ENCODE results near the gene MYO5C. TPM values are rescaled to one million over a fixed set of nuclear protein-coding genes. Genes with fewer than 3 reads are reported as not detected.

MYO5C gene
- total and polyA plus RNA-seq, 2 of the 13 experiments (the other 11 are each of a cell fraction or from before 2014, with no cell fraction given), result 15.7 to 23.7 TPM

GRCh38 chr15:52220251-52220650 lies 75.4 kb downstream of the MYO5C start (continued):
- TF ChIP-seq RFX3 (CRISPR knock-in tag; IDR thresholded peaks at IDR 0.05), result no peak
- TF ChIP-seq, protein P1, sequence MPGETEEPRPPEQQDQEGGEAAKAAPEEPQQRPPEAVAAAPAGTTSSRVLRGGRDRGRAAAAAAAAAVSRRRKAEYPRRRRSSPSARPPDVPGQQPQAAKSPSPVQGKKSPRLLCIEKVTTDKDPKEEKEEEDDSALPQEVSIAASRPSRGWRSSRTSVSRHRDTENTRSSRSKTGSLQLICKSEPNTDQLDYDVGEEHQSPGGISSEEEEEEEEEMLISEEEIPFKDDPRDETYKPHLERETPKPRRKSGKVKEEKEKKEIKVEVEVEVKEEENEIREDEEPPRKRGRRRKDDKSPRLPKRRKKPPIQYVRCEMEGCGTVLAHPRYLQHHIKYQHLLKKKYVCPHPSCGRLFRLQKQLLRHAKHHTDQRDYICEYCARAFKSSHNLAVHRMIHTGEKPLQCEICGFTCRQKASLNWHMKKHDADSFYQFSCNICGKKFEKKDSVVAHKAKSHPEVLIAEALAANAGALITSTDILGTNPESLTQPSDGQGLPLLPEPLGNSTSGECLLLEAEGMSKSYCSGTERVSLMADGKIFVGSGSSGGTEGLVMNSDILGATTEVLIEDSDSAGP (CRISPR knock-in tag; IDR thresholded peaks at IDR 0.05; ENCODE audit: borderline replicate concordance), result no peak
- TF ChIP-seq ZNF784 (CRISPR knock-in tag; IDR thresholded peaks at IDR 0.05; ENCODE audit: borderline replicate concordance), result no peak
- no peak for TF ChIP-seq MBD4 (IDR thresholded peaks at IDR 0.05; ENCODE audit: borderline replicate concordance, low read length)
- no peak for TF ChIP-seq MEIS1 (CRISPR knock-in tag; IDR thresholded peaks at IDR 0.05; ENCODE audit: borderline replicate concordance)
- TF ChIP-seq SOX13 (IDR thresholded peaks at IDR 0.05), result no peak
- TF ChIP-seq SOX13 (CRISPR knock-in tag; conservative IDR thresholded peaks at IDR 0.05 in 1 of 2, IDR thresholded peaks at IDR 0.05 in 1 of 2), result no peak
- TF ChIP-seq, protein P2, sequence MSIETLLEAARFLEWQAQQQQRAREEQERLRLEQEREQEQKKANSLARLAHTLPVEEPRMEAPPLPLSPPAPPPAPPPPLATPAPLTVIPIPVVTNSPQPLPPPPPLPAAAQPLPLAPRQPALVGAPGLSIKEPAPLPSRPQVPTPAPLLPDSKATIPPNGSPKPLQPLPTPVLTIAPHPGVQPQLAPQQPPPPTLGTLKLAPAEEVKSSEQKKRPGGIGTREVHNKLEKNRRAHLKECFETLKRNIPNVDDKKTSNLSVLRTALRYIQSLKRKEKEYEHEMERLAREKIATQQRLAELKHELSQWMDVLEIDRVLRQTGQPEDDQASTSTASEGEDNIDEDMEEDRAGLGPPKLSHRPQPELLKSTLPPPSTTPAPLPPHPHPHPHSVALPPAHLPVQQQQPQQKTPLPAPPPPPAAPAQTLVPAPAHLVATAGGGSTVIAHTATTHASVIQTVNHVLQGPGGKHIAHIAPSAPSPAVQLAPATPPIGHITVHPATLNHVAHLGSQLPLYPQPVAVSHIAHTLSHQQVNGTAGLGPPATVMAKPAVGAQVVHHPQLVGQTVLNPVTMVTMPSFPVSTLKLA (IDR thresholded peaks at IDR 0.05), result no peak
- no peak for TF ChIP-seq THYN1 (CRISPR knock-in tag; IDR thresholded peaks at IDR 0.05; ENCODE audit: borderline replicate concordance, low read depth)

- Histone ChIP-seq H3K79me2 (ENCODE audit: insufficient read depth, low read length) (no peaks in the 10 kb centered on the region), H3K27ac (ENCODE audit: extremely low read length, insufficient read depth, low read length) (no peak overlapping the region), H3K4me2 (ENCODE audit: low read depth, low read length) (no peak overlapping the region), H4K20me1 (ENCODE audit: insufficient read depth, low read length) (no peaks in the 10 kb centered on the region), H3K4me1 (ENCODE audit: insufficient read depth, low read length) (no peaks in the 10 kb centered on the region), H3K4me3 (replicated peaks in 1 of 3; ENCODE audit: insufficient read depth in 1 of 3, low read depth in 2 of 3, low read length in 3 of 3) (no peak overlapping the region), H3K36me3 (replicated peaks in 1 of 2; ENCODE audit: control insufficient read depth in 1 of 2, insufficient read depth in 2 of 2, low read length in 2 of 2) (peaks cover 17 to 81% of the 10 kb centered on the region in 2 experiments), H3K9me3 (ENCODE audit: low read length) (no peaks in the 10 kb centered on the region), H2AFZ (ENCODE audit: low read length) (no peak overlapping the region), H3K9ac (ENCODE audit: insufficient read depth, low read depth, low read length) (no peak overlapping the region), H3K27me3 (ENCODE audit: control insufficient read depth in 1 of 2, insufficient read depth in 2 of 2, low read length in 2 of 2) (no peaks in the 10 kb centered on the region)
- DNase-seq (ENCODE audit: low spot score) (no peak), ATAC-seq (no peak), FAIRE-seq (no peak)
- CTCF ChIA-PET (ENCODE audit: low intra/inter-chr PET ratio, low total read pairs), result no interaction called here
- POLR2A ChIA-PET, result no interaction called here
- intact Hi-C loops (cut with micrococcal nuclease; ENCODE audit: unreplicated experiment) (no loop called here), in situ Hi-C loops (cut with HindIII; ENCODE audit: extremely low pct_ligation_motif_present, low pct_unique_long_range_greater_than_20kb) (no loop called here)
- 100% methylated on average over 4 of the region's 4 CpGs for WGBS (ENCODE audit: low lambda C conversion rate)
- no TSS peak for BruUV-seq (replicated peaks)
- TF ChIP-seq JUN (CRISPR knock-in tag; IDR thresholded peaks at IDR 0.05) (no peak), MBD4 (IDR thresholded peaks at IDR 0.05; ENCODE audit: borderline replicate concordance, low read length) (no peak), ZNF720 (CRISPR knock-in tag; IDR thresholded peaks at IDR 0.05) (no peak), HHEX (CRISPR knock-in tag; IDR thresholded peaks at IDR 0.05) (no peak), BCL6 (CRISPR knock-in tag; IDR thresholded peaks at IDR 0.05) (no peak), STAT5B (CRISPR knock-in tag; IDR thresholded peaks at IDR 0.05) (no peak)
- TF ChIP-seq, protein P3, sequence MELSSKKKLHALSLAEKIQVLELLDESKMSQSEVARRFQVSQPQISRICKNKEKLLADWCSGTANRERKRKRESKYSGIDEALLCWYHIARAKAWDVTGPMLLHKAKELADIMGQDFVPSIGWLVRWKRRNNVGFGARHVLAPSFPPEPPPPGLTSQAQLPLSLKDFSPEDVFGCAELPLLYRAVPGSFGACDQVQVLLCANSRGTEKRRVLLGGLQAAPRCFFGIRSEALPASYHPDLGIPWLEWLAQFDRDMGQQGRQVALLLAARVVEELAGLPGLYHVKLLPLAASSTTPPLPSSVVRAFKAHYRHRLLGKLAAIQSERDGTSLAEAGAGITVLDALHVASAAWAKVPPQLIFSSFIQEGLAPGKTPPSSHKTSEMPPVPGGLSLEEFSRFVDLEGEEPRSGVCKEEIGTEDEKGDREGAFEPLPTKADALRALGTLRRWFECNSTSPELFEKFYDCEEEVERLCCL (CRISPR knock-in tag; IDR thresholded peaks at IDR 0.05; ENCODE audit: borderline replicate concordance), result no peak
Measured at GRCh38 chr15:52218816-52219215, 76.8 kb downstream of the MYO5C start.
